ENCODE data around the gene TIMM23.
A peak's percentile ranks its signal among the peaks of the same experiment; 100 is the strongest.
"Not testable (repeated sequence)": the region's sequence is repeated elsewhere in the genome, so short reads cannot be mapped to it uniquely, and the experiment has no call there.

TIMM23 gene

GRCh38 chr10:45972106-45972812 is at the start of gene TIMM23:
TIMM23 (plus strand) TSS chr10:45972489; CDS start chr10:45972625, 136 bp downstream.
- DNase-seq = peak; percentile 75

- DNase-seq = not testable (repeated sequence)
These were observed 45.5 kb upstream of the TIMM23 start for GRCh38 chr10:45926790-45927189.

GRCh38 chr10:45931305-45931704 is 41.0 kb upstream of the TIMM23 start:
- DNase-seq = not testable (repeated sequence)

GRCh38 chr10:45934788-45935187 is 37.5 kb upstream of the TIMM23 start:
- not testable (repeated sequence) for DNase-seq

GRCh38 chr10:45939176-45939697 is 33.1 kb upstream of the TIMM23 start:
- not testable (repeated sequence) for DNase-seq

GRCh38 chr10:45941196-45941595 is 31.1 kb upstream of the TIMM23 start:
- not testable (repeated sequence) for DNase-seq

GRCh38 chr10:45945476-45945875 is 26.8 kb upstream of the TIMM23 start:
- not testable (repeated sequence) for DNase-seq

- not testable (repeated sequence) for DNase-seq
These were observed 24.9 kb upstream of the TIMM23 start for GRCh38 chr10:45947363-45947762.

- not testable (repeated sequence) for DNase-seq
These were observed 23.5 kb upstream of the TIMM23 start for GRCh38 chr10:45948801-45949200.

- not testable (repeated sequence) for DNase-seq
These were observed 17.9 kb upstream of the TIMM23 start for GRCh38 chr10:45954367-45954766.

- not testable (repeated sequence) for DNase-seq
These were observed 15.7 kb upstream of the TIMM23 start for GRCh38 chr10:45956634-45957033.

GRCh38 chr10:45957928-45958327 is 14.4 kb upstream of the TIMM23 start:
- DNase-seq = not testable (repeated sequence)

GRCh38 chr10:45962686-45963452 is 9.4 kb upstream of the TIMM23 start:
- DNase-seq = not testable (repeated sequence)

GRCh38 chr10:45971019-45971418 is 1.3 kb upstream of the TIMM23 start:
- DNase-seq = not testable (repeated sequence)

- DNase-seq = not testable (repeated sequence)
These were observed 565 bp upstream of the TIMM23 start for GRCh38 chr10:45971742-45972105.

GRCh38 chr10:45972813-45973169 is 502 bp downstream of the TIMM23 start:
- not testable (repeated sequence) for DNase-seq

GRCh38 chr10:45974041-45974440 is 1.8 kb downstream of the TIMM23 start:
- DNase-seq = peak; percentile 51

GRCh38 chr10:45978554-45978953 is 6.3 kb downstream of the TIMM23 start:
- not testable (repeated sequence) for DNase-seq

GRCh38 chr10:45981367-45981766 is 9.1 kb downstream of the TIMM23 start:
- DNase-seq = not testable (repeated sequence)

GRCh38 chr10:45983538-45984186 is 11.4 kb downstream of the TIMM23 start:
- peak; percentile 75 for DNase-seq

GRCh38 chr10:45984473-45984872 is 12.2 kb downstream of the TIMM23 start:
- DNase-seq = not testable (repeated sequence)

GRCh38 chr10:45985590-45985989 is 13.3 kb downstream of the TIMM23 start:
- not testable (repeated sequence) for DNase-seq

GRCh38 chr10:45997557-45997956 is 25.3 kb downstream of the TIMM23 start:
- DNase-seq = no peak
